Neural cell (in vitro differentiated cells): ENCODE results near the gene PRDM4.

Source experiments
- CTCF ChIP-seq: fragments of 450-650 bp; IDR thresholded peaks from 2 replicates; pipeline ENCODE4 v1.5.1; 2014; ENCODE audit warnings: antibody characterized with exemption, mild to moderate bottlenecking, moderate library complexity; ENCODE audit not compliant: poor library complexity, severe bottlenecking
- EP300 ChIP-seq: fragments of 450-650 bp; conservative IDR thresholded peaks from 2 replicates; pipeline ENCODE4 v1.6.1; 2014; ENCODE audit warnings: antibody characterized with exemption, mild to moderate bottlenecking, moderate library complexity; ENCODE audit not compliant: poor library complexity, severe bottlenecking
- EZH2 ChIP-seq: fragments of 200-600, 300-800 bp; shearing (Covaris generic), sonication (generic); IDR thresholded peaks from 2 replicates; pipeline ENCODE4 v1.6.1; 2014; ENCODE audit warnings: antibody characterized with exemption, low read length, borderline replicate concordance, mild to moderate bottlenecking; ENCODE audit not compliant: insufficient read depth, poor library complexity, severe bottlenecking
- MXI1 ChIP-seq: fragments of 450-650 bp; conservative IDR thresholded peaks from 2 replicates; pipeline ENCODE4 v1.6.1; 2014; ENCODE audit warnings: antibody characterized with exemption, mild to moderate bottlenecking; ENCODE audit not compliant: poor library complexity, severe bottlenecking
- POLR2AphosphoS5 ChIP-seq: IDR thresholded peaks from 2 replicates; pipeline ENCODE4 v1.6.1; 2012
- RAD21 ChIP-seq: fragments of 450-650 bp; conservative IDR thresholded peaks from 2 replicates; pipeline ENCODE4 v1.6.1; 2014; ENCODE audit warnings: antibody characterized with exemption, mild to moderate bottlenecking, moderate library complexity
- SMC3 ChIP-seq: fragments of 450-650 bp; conservative IDR thresholded peaks from 2 replicates; pipeline ENCODE4 v1.6.1; 2014; ENCODE audit warnings: antibody characterized with exemption, mild to moderate bottlenecking, moderate library complexity; ENCODE audit not compliant: poor library complexity
- TAF1 ChIP-seq: IDR thresholded peaks from 2 replicates; pipeline ENCODE4 v1.6.1; 2012; ENCODE audit warnings: low read depth
- TF ChIP-seq, protein P1 (sequence below): IDR thresholded peaks from 2 replicates; pipeline ENCODE4 v1.6.1; 2012; ENCODE audit warnings: borderline replicate concordance

GRCh38 chr12:107775093-107775721 lies 14.3 kb upstream of the PRDM4 start:
- peak; percentile 71 for TF ChIP-seq CTCF
- no peak for TF ChIP-seq TAF1
- TF ChIP-seq, protein P1, sequence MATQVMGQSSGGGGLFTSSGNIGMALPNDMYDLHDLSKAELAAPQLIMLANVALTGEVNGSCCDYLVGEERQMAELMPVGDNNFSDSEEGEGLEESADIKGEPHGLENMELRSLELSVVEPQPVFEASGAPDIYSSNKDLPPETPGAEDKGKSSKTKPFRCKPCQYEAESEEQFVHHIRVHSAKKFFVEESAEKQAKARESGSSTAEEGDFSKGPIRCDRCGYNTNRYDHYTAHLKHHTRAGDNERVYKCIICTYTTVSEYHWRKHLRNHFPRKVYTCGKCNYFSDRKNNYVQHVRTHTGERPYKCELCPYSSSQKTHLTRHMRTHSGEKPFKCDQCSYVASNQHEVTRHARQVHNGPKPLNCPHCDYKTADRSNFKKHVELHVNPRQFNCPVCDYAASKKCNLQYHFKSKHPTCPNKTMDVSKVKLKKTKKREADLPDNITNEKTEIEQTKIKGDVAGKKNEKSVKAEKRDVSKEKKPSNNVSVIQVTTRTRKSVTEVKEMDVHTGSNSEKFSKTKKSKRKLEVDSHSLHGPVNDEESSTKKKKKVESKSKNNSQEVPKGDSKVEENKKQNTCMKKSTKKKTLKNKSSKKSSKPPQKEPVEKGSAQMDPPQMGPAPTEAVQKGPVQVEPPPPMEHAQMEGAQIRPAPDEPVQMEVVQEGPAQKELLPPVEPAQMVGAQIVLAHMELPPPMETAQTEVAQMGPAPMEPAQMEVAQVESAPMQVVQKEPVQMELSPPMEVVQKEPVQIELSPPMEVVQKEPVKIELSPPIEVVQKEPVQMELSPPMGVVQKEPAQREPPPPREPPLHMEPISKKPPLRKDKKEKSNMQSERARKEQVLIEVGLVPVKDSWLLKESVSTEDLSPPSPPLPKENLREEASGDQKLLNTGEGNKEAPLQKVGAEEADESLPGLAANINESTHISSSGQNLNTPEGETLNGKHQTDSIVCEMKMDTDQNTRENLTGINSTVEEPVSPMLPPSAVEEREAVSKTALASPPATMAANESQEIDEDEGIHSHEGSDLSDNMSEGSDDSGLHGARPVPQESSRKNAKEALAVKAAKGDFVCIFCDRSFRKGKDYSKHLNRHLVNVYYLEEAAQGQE, result no peak
- no peak for TF ChIP-seq EP300
- TF ChIP-seq EZH2, result no peak
- peak; percentile 26 for TF ChIP-seq POLR2AphosphoS5
- TF ChIP-seq SMC3, result peak; percentile 55
- TF ChIP-seq RAD21, result peak; percentile 41
- TF ChIP-seq MXI1, result peak; percentile 47
